G401 (cell line): Measurements from ENCODE around the gene MORN3. TPM values are rescaled to one million over a fixed set of nuclear protein-coding genes. Genes with fewer than 3 reads are reported as not detected.
"Not testable (repeated sequence)": the region's sequence is repeated elsewhere in the genome, so short reads cannot be mapped to it uniquely, and the experiment has no call there.

Source experiments
- DNase-seq: peaks from one replicate; pipeline ENCODE4 v3.0.0-alpha.2; 2015; ENCODE audit warnings: low spot score
- in situ Hi-C: cut with HindIII; loops from 2 replicates; pipeline ENCODE4 v1.10.0; 2016; ENCODE audit warnings: low sequenced_read_pairs, mixed read lengths
- total RNA-seq: library from RNA; depleted of rRNA; stranded (reverse); fragments of >200 nt; shearing (Covaris generic); gene quantifications from 2 replicates; pipeline ENCODE4 v1.2.3, GENCODE V29; 2014; rRNA removed

Gene MORN3
- total RNA-seq: 0.41 and 0.80 TPM in 2 replicates

- DNase-seq: no peak
- in situ Hi-C loops: no loop called here
Measured at GRCh38 chr12:121669521-121669900, at the start of gene MORN3. MORN3 (minus strand) TSS chr12:121669654; CDS start chr12:121669483, 171 bp downstream.

- in situ Hi-C loops: no loop called here
Measured at GRCh38 chr12:121718653-121719239, 49.3 kb upstream of the MORN3 start.

GRCh38 chr12:121717041-121717699, 47.7 kb upstream of the MORN3 start:
- DNase-seq: no peak
- in situ Hi-C loops: no loop called here

More at GRCh38 chr12:121718653-121719239, 49.3 kb upstream of the MORN3 start:
- peak; percentile 59 for DNase-seq

GRCh38 chr12:121715862-121716435, 46.5 kb upstream of the MORN3 start:
- no peak for DNase-seq
- in situ Hi-C loops: no loop called here

GRCh38 chr12:121715055-121715454, 45.6 kb upstream of the MORN3 start:
- DNase-seq, in situ Hi-C loops: not testable (repeated sequence)

GRCh38 chr12:121713793-121714192, 44.3 kb upstream of the MORN3 start:
- in situ Hi-C loops: no loop called here

GRCh38 chr12:121713257-121713777, 43.9 kb upstream of the MORN3 start:
- in situ Hi-C loops: no loop called here
- no peak for DNase-seq

More at GRCh38 chr12:121713793-121714192, 44.3 kb upstream of the MORN3 start:
- DNase-seq: no peak

- peak; percentile 81 for DNase-seq
- in situ Hi-C loops: no loop called here
Measured at GRCh38 chr12:121712461-121713256, 43.2 kb upstream of the MORN3 start, which contains the start of gene TMEM120B. TMEM120B (plus strand) TSS chr12:121712752; CDS start chr12:121712896, 144 bp downstream.

GRCh38 chr12:121712190-121712460, 42.7 kb upstream of the MORN3 start:
- in situ Hi-C loops: no loop called here
- DNase-seq: peak; percentile 56

- in situ Hi-C loops: no loop called here
- DNase-seq: no peak
Measured at GRCh38 chr12:121711361-121712189, 42.1 kb upstream of the MORN3 start.

GRCh38 chr12:121709478-121709961, 40.1 kb upstream of the MORN3 start:
- no peak for DNase-seq
- in situ Hi-C loops: no loop called here

- DNase-seq, in situ Hi-C loops: not testable (repeated sequence)
Measured at GRCh38 chr12:121709064-121709424, 39.6 kb upstream of the MORN3 start.

- no peak for DNase-seq
- in situ Hi-C loops: no loop called here
Measured at GRCh38 chr12:121708313-121709063, 39.0 kb upstream of the MORN3 start.

- DNase-seq: no peak
- in situ Hi-C loops: no loop called here
Measured at GRCh38 chr12:121705514-121705913, 36.1 kb upstream of the MORN3 start.

GRCh38 chr12:121702944-121703343, 33.5 kb upstream of the MORN3 start:
- in situ Hi-C loops: no loop called here
- no peak for DNase-seq

- no peak for DNase-seq
- in situ Hi-C loops: no loop called here
Measured at GRCh38 chr12:121701667-121702277, 32.3 kb upstream of the MORN3 start.

- in situ Hi-C loops, DNase-seq: not testable (repeated sequence)
Measured at GRCh38 chr12:121697861-121698260, 28.4 kb upstream of the MORN3 start.
